BLaER1 (cell line): ENCODE measurements around the gene RIPK1.

Source experiments
- H3K27ac ChIP-seq: shearing (Covaris generic); formaldehyde crosslinking; 2 replicates; pipeline ENCODE4 v1.8.1; 2022
- H3K27me3 ChIP-seq: shearing (Covaris generic); formaldehyde crosslinking; 2 replicates; pipeline ENCODE4 v1.8.1; 2022
- H3K36me3 ChIP-seq: shearing (Covaris generic); formaldehyde crosslinking; 2 replicates; pipeline ENCODE4 v1.8.1; 2022
- H3K4me1 ChIP-seq: shearing (Covaris generic); formaldehyde crosslinking; 2 replicates; pipeline ENCODE4 v1.8.1; 2022
- H3K4me2 ChIP-seq: shearing (Covaris generic); formaldehyde crosslinking; 2 replicates; pipeline ENCODE4 v1.8.1; 2022
- H3K4me3 ChIP-seq: shearing (Covaris generic); formaldehyde crosslinking; 2 replicates; pipeline ENCODE4 v1.8.1; 2022
- H3K9ac ChIP-seq: shearing (Covaris generic); formaldehyde crosslinking; 2 replicates; pipeline ENCODE4 v1.8.1; 2022
- H3K9me3 ChIP-seq: shearing (Covaris generic); formaldehyde crosslinking; 2 replicates; pipeline ENCODE4 v1.8.1; 2022
- H4K20me1 ChIP-seq: shearing (Covaris generic); formaldehyde crosslinking; 2 replicates; pipeline ENCODE4 v1.8.1; 2022
- Cebpa-rat ChIP-seq: shearing (Covaris generic); IDR thresholded peaks from 2 replicates; pipeline ENCODE4 v1.8.1; 2022

RIPK1 gene

GRCh38 chr6:3031857-3032640, 36.2 kb upstream of the RIPK1 start:
- Histone ChIP-seq H3K27me3 (no peaks in the 10 kb centered on the region), H3K4me1 (peaks cover 9% of the 10 kb centered on the region), H4K20me1 (no peaks in the 10 kb centered on the region), H3K9me3 (no peaks in the 10 kb centered on the region), H3K36me3 (no peaks in the 10 kb centered on the region), H3K4me2 (no peak overlapping the region), H3K4me3 (no peak overlapping the region), H3K9ac (no peak overlapping the region), H3K27ac (no peak overlapping the region)
- no peak for TF ChIP-seq Cebpa-rat

GRCh38 chr6:3032986-3033385, 35.3 kb upstream of the RIPK1 start:
- H3K27ac ChIP-seq: no peak overlapping the region
- no peak overlapping the region for H3K9ac ChIP-seq
- H3K36me3 ChIP-seq: no peaks in the 10 kb centered on the region
- H3K4me3 ChIP-seq: no peak overlapping the region
- no peak for TF ChIP-seq Cebpa-rat
- H3K27me3 ChIP-seq: no peaks in the 10 kb centered on the region
- H3K9me3 ChIP-seq: no peaks in the 10 kb centered on the region
- H3K4me1 ChIP-seq: no peaks in the 10 kb centered on the region
- H4K20me1 ChIP-seq: no peaks in the 10 kb centered on the region
- no peak overlapping the region for H3K4me2 ChIP-seq

GRCh38 chr6:3033652-3034051, 34.6 kb upstream of the RIPK1 start:
- Histone ChIP-seq H3K9ac (no peak overlapping the region), H3K4me3 (no peak overlapping the region), H3K4me2 (no peak overlapping the region)

GRCh38 chr6:3035397-3035796, 32.9 kb upstream of the RIPK1 start:
- H3K9ac ChIP-seq: no peak overlapping the region

More at GRCh38 chr6:3033652-3034051, 34.6 kb upstream of the RIPK1 start:
- Histone ChIP-seq H3K36me3 (no peaks in the 10 kb centered on the region), H3K4me1 (no peaks in the 10 kb centered on the region), H4K20me1 (no peaks in the 10 kb centered on the region), H3K27ac (no peak overlapping the region), H3K27me3 (no peaks in the 10 kb centered on the region), H3K9me3 (no peaks in the 10 kb centered on the region)
- TF ChIP-seq Cebpa-rat: no peak

GRCh38 chr6:3036861-3037637, 31.2 kb upstream of the RIPK1 start:
- H3K36me3 ChIP-seq: no peaks in the 10 kb centered on the region
- no peaks in the 10 kb centered on the region for H3K4me1 ChIP-seq
- H3K4me2 ChIP-seq: no peak overlapping the region
- TF ChIP-seq Cebpa-rat: no peak
- no peak overlapping the region for H3K4me3 ChIP-seq
- H3K9ac ChIP-seq: no peak overlapping the region
- H4K20me1 ChIP-seq: no peaks in the 10 kb centered on the region
- no peak overlapping the region for H3K27ac ChIP-seq
- no peaks in the 10 kb centered on the region for H3K27me3 ChIP-seq
- H3K9me3 ChIP-seq: no peaks in the 10 kb centered on the region

More at GRCh38 chr6:3035397-3035796, 32.9 kb upstream of the RIPK1 start:
- Histone ChIP-seq H3K27ac (no peak overlapping the region), H3K4me3 (no peak overlapping the region), H3K9me3 (no peaks in the 10 kb centered on the region), H3K4me2 (no peak overlapping the region), H4K20me1 (no peaks in the 10 kb centered on the region), H3K36me3 (no peaks in the 10 kb centered on the region), H3K27me3 (no peaks in the 10 kb centered on the region), H3K4me1 (no peaks in the 10 kb centered on the region)
- TF ChIP-seq Cebpa-rat: no peak

- TF ChIP-seq Cebpa-rat: no peak
Observed at GRCh38 chr6:3037638-3038365, 30.5 kb upstream of the RIPK1 start.

GRCh38 chr6:3039384-3039783, 28.9 kb upstream of the RIPK1 start:
- Histone ChIP-seq H3K4me1 (no peaks in the 10 kb centered on the region), H3K27me3 (no peaks in the 10 kb centered on the region), H3K4me3 (no peak overlapping the region), H3K9me3 (no peaks in the 10 kb centered on the region), H3K27ac (no peak overlapping the region), H3K9ac (no peak overlapping the region), H4K20me1 (no peaks in the 10 kb centered on the region), H3K4me2 (no peak overlapping the region), H3K36me3 (no peaks in the 10 kb centered on the region)
- TF ChIP-seq Cebpa-rat: no peak

More at GRCh38 chr6:3037638-3038365, 30.5 kb upstream of the RIPK1 start:
- Histone ChIP-seq H3K9me3 (no peaks in the 10 kb centered on the region), H3K9ac (no peak overlapping the region), H3K4me2 (no peak overlapping the region), H4K20me1 (no peaks in the 10 kb centered on the region), H3K36me3 (no peaks in the 10 kb centered on the region), H3K27ac (no peak overlapping the region), H3K4me1 (no peaks in the 10 kb centered on the region), H3K4me3 (no peak overlapping the region), H3K27me3 (no peaks in the 10 kb centered on the region)

GRCh38 chr6:3041147-3041546, 27.1 kb upstream of the RIPK1 start:
- H3K9ac ChIP-seq: no peak overlapping the region
- H3K36me3 ChIP-seq: no peaks in the 10 kb centered on the region
- H3K4me2 ChIP-seq: no peak overlapping the region
- H3K27ac ChIP-seq: no peak overlapping the region
- no peak for TF ChIP-seq Cebpa-rat
- H3K27me3 ChIP-seq: no peaks in the 10 kb centered on the region
- H3K4me3 ChIP-seq: no peak overlapping the region
- no peaks in the 10 kb centered on the region for H3K4me1 ChIP-seq
- H4K20me1 ChIP-seq: no peaks in the 10 kb centered on the region
- no peaks in the 10 kb centered on the region for H3K9me3 ChIP-seq

- no peaks in the 10 kb centered on the region for H3K4me1 ChIP-seq
- no peaks in the 10 kb centered on the region for H3K9me3 ChIP-seq
- no peak for TF ChIP-seq Cebpa-rat
- no peaks in the 10 kb centered on the region for H4K20me1 ChIP-seq
- H3K27ac ChIP-seq: no peak overlapping the region
- H3K4me3 ChIP-seq: no peak overlapping the region
- no peak overlapping the region for H3K9ac ChIP-seq
- no peaks in the 10 kb centered on the region for H3K36me3 ChIP-seq
- no peak overlapping the region for H3K4me2 ChIP-seq
- no peaks in the 10 kb centered on the region for H3K27me3 ChIP-seq
Observed at GRCh38 chr6:3041606-3042005, 26.7 kb upstream of the RIPK1 start.

GRCh38 chr6:3045369-3045768, 22.9 kb upstream of the RIPK1 start:
- Histone ChIP-seq H3K36me3 (no peaks in the 10 kb centered on the region), H3K27ac (no peak overlapping the region), H3K27me3 (no peaks in the 10 kb centered on the region), H3K4me2 (no peak overlapping the region), H4K20me1 (no peaks in the 10 kb centered on the region), H3K4me3 (no peak overlapping the region), H3K4me1 (no peaks in the 10 kb centered on the region), H3K9ac (no peak overlapping the region), H3K9me3 (no peaks in the 10 kb centered on the region; the same call in 1 of the 2 replicates)
- TF ChIP-seq Cebpa-rat: no peak
